H9 (cell line): ENCODE data around the gene AP2A1. TPM values are rescaled to one million over a fixed set of nuclear protein-coding genes. Genes with fewer than 3 reads are reported as not detected.

Experiments used
- DNase-seq: peaks from one replicate; pipeline ENCODE4 v3.0.0-alpha.2; 2017
- H2AFZ ChIP-seq: one replicate; pipeline ENCODE4 v1.6.1; 2013; ENCODE audit warnings: mild to moderate bottlenecking, low read length, control low read depth, moderate library complexity
- H2AK5ac ChIP-seq: 2 replicates; pipeline ENCODE4 v1.6.1; 2013; ENCODE audit warnings: low read length, control low read depth, mixed read lengths; ENCODE audit not compliant: insufficient read length
- H2BK120ac ChIP-seq: one replicate; pipeline ENCODE4 v1.6.1; 2013; ENCODE audit warnings: low read depth, mild to moderate bottlenecking, low read length, control low read depth, inconsistent platforms; ENCODE audit not compliant: poor library complexity, severe bottlenecking
- H2BK12ac ChIP-seq: 2 replicates; pipeline ENCODE4 v1.6.1; 2013; ENCODE audit warnings: low read length, control low read depth, mixed read lengths, low read depth; ENCODE audit not compliant: insufficient read length
- H2BK15ac ChIP-seq: 2 replicates; pipeline ENCODE4 v1.6.1; 2013; ENCODE audit warnings: low read depth, low read length, control low read depth
- H2BK20ac ChIP-seq: one replicate; pipeline ENCODE4 v1.6.1; 2013; ENCODE audit warnings: low read depth, mild to moderate bottlenecking, low read length, control low read depth, inconsistent platforms; ENCODE audit not compliant: poor library complexity, severe bottlenecking
- H2BK5ac ChIP-seq: 2 replicates; pipeline ENCODE4 v1.6.1; 2013; ENCODE audit warnings: low read length, control low read depth, mixed read lengths; ENCODE audit not compliant: insufficient read length
- H3K14ac ChIP-seq: 2 replicates; pipeline ENCODE4 v1.6.1; 2013; ENCODE audit warnings: low read length, control low read depth; ENCODE audit not compliant: insufficient read depth
- H3K18ac ChIP-seq: 2 replicates; pipeline ENCODE4 v1.6.1; 2013; ENCODE audit warnings: low read depth, mild to moderate bottlenecking, mixed read lengths, low read length, control low read depth; ENCODE audit not compliant: insufficient read length
- H3K23ac ChIP-seq: 2 replicates; pipeline ENCODE4 v1.6.1; 2013; ENCODE audit warnings: low read length, control low read depth, mixed read lengths, low read depth; ENCODE audit not compliant: insufficient read length
- H3K23me2 ChIP-seq: 2 replicates; pipeline ENCODE4 v1.6.1; 2013; ENCODE audit warnings: low read depth, mild to moderate bottlenecking, mixed read lengths, low read length, control low read depth; ENCODE audit not compliant: insufficient read length, poor library complexity, severe bottlenecking
- H3K27ac ChIP-seq: 2 replicates; pipeline ENCODE4 v1.5.1; 2013; ENCODE audit warnings: low read length, control low read depth, mixed read lengths, low read depth; ENCODE audit not compliant: insufficient read length
- H3K27me3 ChIP-seq: 2 replicates; pipeline ENCODE4 v1.6.1; 2013; ENCODE audit warnings: low read length, control low read depth, inconsistent platforms; ENCODE audit not compliant: insufficient read depth
- H3K4ac ChIP-seq: 2 replicates; pipeline ENCODE4 v1.6.1; 2013; ENCODE audit warnings: low read depth, mild to moderate bottlenecking, control low read depth, inconsistent platforms, low read length, moderate library complexity
- H3K4me1 ChIP-seq: 2 replicates; pipeline ENCODE4 v1.6.1; 2013; ENCODE audit warnings: low read length, control low read depth, inconsistent platforms; ENCODE audit not compliant: insufficient read depth
- H3K4me2 ChIP-seq: 2 replicates; pipeline ENCODE4 v1.6.1; 2013; ENCODE audit warnings: low read length, control low read depth, mixed read lengths; ENCODE audit not compliant: insufficient read length, insufficient read depth
- H3K56ac ChIP-seq: 2 replicates; pipeline ENCODE4 v1.6.1; 2013; ENCODE audit warnings: low read depth, mild to moderate bottlenecking, mixed read lengths, low read length, control low read depth; ENCODE audit not compliant: insufficient read length
- H3K79me1 ChIP-seq: 2 replicates; pipeline ENCODE4 v1.6.1; 2013; ENCODE audit warnings: low read depth, mild to moderate bottlenecking, moderate library complexity, low read length, control low read depth, inconsistent platforms; ENCODE audit not compliant: insufficient read depth, poor library complexity, severe bottlenecking
- H3K79me2 ChIP-seq: 2 replicates; pipeline ENCODE4 v1.6.1; 2013; ENCODE audit warnings: low read length, control low read depth, inconsistent platforms; ENCODE audit not compliant: insufficient read depth
- H3K9ac ChIP-seq: 2 replicates; pipeline ENCODE4 v1.6.1; 2013; ENCODE audit warnings: low read length, control low read depth, mixed read lengths; ENCODE audit not compliant: insufficient read length; ENCODE audit errors: extremely low read depth
- H3K9me3 ChIP-seq: one replicate; pipeline ENCODE4 v1.6.1; 2013; ENCODE audit warnings: low read depth, low read length, inconsistent platforms; ENCODE audit not compliant: control insufficient read depth
- H3T11ph ChIP-seq: one replicate; pipeline ENCODE4 v1.6.1; 2013; ENCODE audit warnings: mild to moderate bottlenecking, low read length, control low read depth, inconsistent platforms
- H4K20me1 ChIP-seq: one replicate; pipeline ENCODE4 v1.6.1; 2013; ENCODE audit not compliant: control insufficient read depth, insufficient read length, insufficient read depth
- H4K5ac ChIP-seq: 2 replicates; pipeline ENCODE4 v1.6.1; 2013; ENCODE audit warnings: low read depth, mild to moderate bottlenecking, mixed read lengths, low read length, control low read depth; ENCODE audit not compliant: insufficient read length
- H4K8ac ChIP-seq: replicated peaks from 2 replicates; pipeline ENCODE4 v1.6.1; 2013; ENCODE audit warnings: low read length, control low read depth, mixed read lengths, low read depth; ENCODE audit not compliant: insufficient read length
- H4K91ac ChIP-seq: 2 replicates; pipeline ENCODE4 v1.6.1; 2013; ENCODE audit warnings: low read depth, mild to moderate bottlenecking, moderate library complexity, mixed read lengths, low read length, control low read depth; ENCODE audit not compliant: insufficient read length
- H3K27ac Mint-ChIP-seq, 3 experiments: 2 replicates in 2 of 3; 3 replicates in 1 of 3; pipeline ENCODE4 v1.8.0; 2020 to 2021; ENCODE audit warnings: mixed read lengths in 3 of 3, mild to moderate bottlenecking in 1 of 3, moderate library complexity in 1 of 3
- H3K27me3 Mint-ChIP-seq: 2 replicates; pipeline ENCODE4 v1.8.0; 2021; ENCODE audit warnings: low read depth, mild to moderate bottlenecking, moderate library complexity, mixed read lengths
- H3K36me3 Mint-ChIP-seq, 3 experiments: 2 replicates in 2 of 3; 3 replicates in 1 of 3; pipeline ENCODE4 v1.8.0; 2020 to 2021; ENCODE audit warnings: low read depth in 3 of 3, mixed read lengths in 3 of 3; ENCODE audit not compliant: insufficient read depth in 1 of 3
- H3K4me1 Mint-ChIP-seq, 2 experiments: 2 replicates each; pipeline ENCODE4 v1.8.0; 2020; ENCODE audit warnings: mixed read lengths in 2 of 2
- H3K4me3 Mint-ChIP-seq, 2 experiments: 2 replicates in 1 of 2; 3 replicates in 1 of 2; pipeline ENCODE4 v1.8.0; 2020 to 2021; ENCODE audit warnings: mild to moderate bottlenecking in 2 of 2, mixed read lengths in 2 of 2, moderate library complexity in 1 of 2
- H3K9me3 Mint-ChIP-seq, 2 experiments: 2 replicates in 1 of 2; 3 replicates in 1 of 2; pipeline ENCODE4 v1.8.0; 2020; ENCODE audit warnings: mild to moderate bottlenecking in 2 of 2, mixed read lengths in 2 of 2, moderate library complexity in 1 of 2
- CTCF ChIP-seq: fragments of 200-600 bp; sonication (generic); conservative IDR thresholded peaks from 3 replicates; pipeline ENCODE4 v1.8.0; 2021; ENCODE audit warnings: antibody characterized with exemption, mild to moderate bottlenecking
- WGBS: extraction: QIAGEN DNeasy Blood & Tissue Kit; methylation state at CpG from one replicate; pipeline ENCODE4 v1.1.7; 2013; ENCODE audit warnings: missing lambda C conversion rate, low lambda C conversion rate, mixed read lengths; ENCODE audit not compliant: insufficient read length; ENCODE audit errors: extremely low coverage; 5-methylcytosine and 5-hydroxymethylcytosine counted together
- total RNA-seq: library from RNA; stranded (reverse); gene quantifications from 2 replicates; pipeline ENCODE4 v1.2.1, GENCODE V29; 2021

Gene AP2A1
- total RNA-seq, 1 experiment from 2014 or later, result 108 TPM

DNA sequence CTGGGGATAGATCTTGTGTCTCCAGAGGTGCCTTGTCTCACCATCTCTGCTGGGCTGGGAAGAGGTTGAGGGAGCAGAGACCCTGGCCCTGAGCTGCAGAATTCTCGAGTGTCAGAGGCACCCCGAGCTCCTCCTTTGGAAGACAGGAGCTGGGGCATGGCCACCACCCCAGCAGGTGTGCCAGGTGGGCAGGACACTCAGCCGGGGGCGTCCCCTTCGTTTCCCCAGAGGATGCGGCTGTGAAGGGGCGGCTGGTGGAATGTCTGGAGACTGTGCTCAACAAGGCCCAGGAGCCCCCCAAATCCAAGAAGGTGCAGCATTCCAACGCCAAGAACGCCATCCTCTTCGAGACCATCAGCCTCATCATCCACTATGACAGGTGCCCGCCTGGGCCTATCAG is 31.8 kb downstream of the AP2A1 start:
- peaks cover 2% of the 10 kb centered on the region for H4K20me1 ChIP-seq
- no peak overlapping the region for H2BK12ac ChIP-seq
- Mint-ChIP-seq H3K27ac (no peak overlapping the region), H3K9me3 (no peaks in the 10 kb centered on the region; a peak in 1 of 5 replicates), H3K27me3 (no peaks in the 10 kb centered on the region), H3K4me3 (no peak overlapping the region), H3K36me3 (peaks cover 31 to 68% (median 54%) of the 10 kb centered on the region in 3 experiments; a peak in 6 of 7 replicates), H3K4me1 (peaks cover 5 to 22% of the 10 kb centered on the region in 2 experiments)
- TF ChIP-seq CTCF, result no peak
- H2BK5ac ChIP-seq, result no peak overlapping the region
- no peak overlapping the region for H2AK5ac ChIP-seq
- H2BK15ac ChIP-seq, result no peak overlapping the region
- no peak overlapping the region for H3K4me2 ChIP-seq
- H3K9ac ChIP-seq, result no peak overlapping the region
- no peak overlapping the region for H3K4ac ChIP-seq
- H3K27ac ChIP-seq, result no peak overlapping the region
- no peak overlapping the region for H4K5ac ChIP-seq
- no peak overlapping the region for H3T11ph ChIP-seq
- no peaks in the 10 kb centered on the region for H3K4me1 ChIP-seq
- H3K23me2 ChIP-seq, result no peaks in the 10 kb centered on the region
- no peaks in the 10 kb centered on the region for H3K79me2 ChIP-seq
- no peaks in the 10 kb centered on the region for H3K9me3 ChIP-seq
- H2BK20ac ChIP-seq, result no peak overlapping the region
- H2BK120ac ChIP-seq, result no peak overlapping the region
- no CpG with 5 or more reads among the region's 11 CpGs for WGBS
- H3K27me3 ChIP-seq, result no peaks in the 10 kb centered on the region
- no peak overlapping the region for H3K23ac ChIP-seq
- no peak overlapping the region for H4K8ac ChIP-seq
- H3K14ac ChIP-seq, result no peak overlapping the region
- H2AFZ ChIP-seq, result no peak overlapping the region
- no peak for DNase-seq
- H3K79me1 ChIP-seq, result no peaks in the 10 kb centered on the region
- no peak overlapping the region for H4K91ac ChIP-seq
- no peak overlapping the region for H3K18ac ChIP-seq
- no peak overlapping the region for H3K56ac ChIP-seq
